IMR-90 (cell line): ENCODE results near the gene FERMT3. TPM values are rescaled to one million over a fixed set of nuclear protein-coding genes. Genes with fewer than 3 reads are reported as not detected.
"Not testable (repeated sequence)": the region's sequence is repeated elsewhere in the genome, so short reads cannot be mapped to it uniquely, and the experiment has no call there.

Source experiments
- ATAC-seq: fragments of 200-7000 bp; cut with Tn5 transposase; 2 replicates; pipeline ENCODE4 v1.9.1; 2020; ENCODE audit warnings: low read depth, mild to moderate bottlenecking, moderate library complexity
- BruUV-seq: library from RNA; stranded (reverse); fragments of 400-500 nt; replicated peaks from 2 replicates; lab custom pipeline; 2021; lab: Mats Ljungman, UMichigan
- CTCF ChIA-PET: fragments of 300-600 bp; formaldehyde crosslinking; extraction: SDS; loops from one replicate; lab custom pipeline; 2021; ENCODE audit warnings: antibody characterized with exemption; lab: Yijun Ruan, JAX
- POLR2A ChIA-PET: fragments of 300-600 bp; sonication (Branson Sonifier 250); formaldehyde crosslinking; loops from one replicate; lab custom pipeline; 2022; ENCODE audit warnings: antibody characterized with exemption; ENCODE audit not compliant: unreplicated experiment; lab: Charles Lee
- DNase-seq: peaks from one replicate; pipeline ENCODE4 v3.0.0; 2013
- H2AFZ ChIP-seq: replicated peaks from 2 replicates; pipeline ENCODE3; 2013; ENCODE audit warnings: low read length, mild to moderate bottlenecking; ENCODE audit not compliant: poor library complexity
- H2AK5ac ChIP-seq: 2 replicates; pipeline ENCODE4 v1.6.1; 2013; ENCODE audit warnings: low read depth, low read length, inconsistent platforms
- H2AK9ac ChIP-seq: replicated peaks from 2 replicates; pipeline ENCODE3; 2013; ENCODE audit warnings: mild to moderate bottlenecking, low read depth, low read length, moderate library complexity; ENCODE audit not compliant: poor library complexity
- H2BK120ac ChIP-seq: 2 replicates; pipeline ENCODE4 v1.6.1; 2013; ENCODE audit warnings: low read depth, low read length, inconsistent platforms
- H2BK15ac ChIP-seq: 3 replicates; pipeline ENCODE4 v1.6.1; 2013; ENCODE audit warnings: low read depth, low read length, inconsistent platforms
- H2BK20ac ChIP-seq: 2 replicates; pipeline ENCODE4 v1.6.1; 2013; ENCODE audit warnings: low read depth, mild to moderate bottlenecking, inconsistent platforms, low read length, moderate library complexity
- H2BK5ac ChIP-seq: 2 replicates; pipeline ENCODE4 v1.6.1; 2013; ENCODE audit warnings: mild to moderate bottlenecking, low read depth, low read length, inconsistent platforms; ENCODE audit not compliant: poor library complexity, severe bottlenecking
- H3K14ac ChIP-seq: replicated peaks from 2 replicates; pipeline ENCODE4 v1.6.1; 2013; ENCODE audit warnings: low read depth, low read length, inconsistent platforms
- H3K18ac ChIP-seq: 2 replicates; pipeline ENCODE4 v1.6.1; 2013; ENCODE audit warnings: low read depth, low read length, control low read depth
- H3K23ac ChIP-seq: 2 replicates; pipeline ENCODE4 v1.6.1; 2013; ENCODE audit warnings: low read depth, low read length, inconsistent platforms
- H3K27ac ChIP-seq: 2 replicates; pipeline ENCODE4 v1.5.1; 2013; ENCODE audit warnings: mild to moderate bottlenecking, control low read depth, low read length; ENCODE audit not compliant: insufficient read depth
- H3K27me3 ChIP-seq: 2 replicates; pipeline ENCODE4 v1.6.1; 2013; ENCODE audit warnings: low read length; ENCODE audit not compliant: control insufficient read depth, insufficient read depth
- H3K36me3 ChIP-seq: 2 replicates; pipeline ENCODE4 v1.6.1; 2013; ENCODE audit warnings: low read length, mixed read lengths; ENCODE audit not compliant: control insufficient read depth, insufficient read depth
- H3K4ac ChIP-seq: 2 replicates; pipeline ENCODE4 v1.6.1; 2013; ENCODE audit warnings: low read depth, low read length, inconsistent platforms
- H3K4me1 ChIP-seq: 2 replicates; pipeline ENCODE4 v1.6.1; 2013; ENCODE audit warnings: low read length, mixed read lengths; ENCODE audit not compliant: control insufficient read depth, insufficient read depth
- H3K4me2 ChIP-seq: 2 replicates; pipeline ENCODE4 v1.6.1; 2013; ENCODE audit warnings: low read depth, mild to moderate bottlenecking, control low read depth, low read length, moderate library complexity
- H3K4me3 ChIP-seq: 2 replicates; pipeline ENCODE4 v1.5.1; 2013; ENCODE audit warnings: low read depth, mild to moderate bottlenecking, control low read depth, low read length, moderate library complexity; ENCODE audit not compliant: insufficient read depth
- H3K56ac ChIP-seq: 2 replicates; pipeline ENCODE4 v1.6.1; 2013; ENCODE audit warnings: low read length, inconsistent platforms; ENCODE audit not compliant: insufficient read depth; ENCODE audit errors: extremely low read depth
- H3K79me1 ChIP-seq, 2 experiments: 2 replicates each; pipeline ENCODE4 v1.6.1; 2013; ENCODE audit warnings: low read length in 2 of 2, inconsistent platforms in 1 of 2, low read depth in 1 of 2
- H3K9ac ChIP-seq: 2 replicates; pipeline ENCODE4 v1.6.1; 2013; ENCODE audit warnings: low read depth, low read length, control low read depth
- H3K9me1 ChIP-seq: 2 replicates; pipeline ENCODE4 v1.6.1; 2013; ENCODE audit warnings: low read length, inconsistent platforms; ENCODE audit not compliant: insufficient read depth
- H3K9me3 ChIP-seq: 2 replicates; pipeline ENCODE4 v1.6.1; 2013; ENCODE audit warnings: low read length; ENCODE audit not compliant: control insufficient read depth, insufficient read depth
- H4K20me1 ChIP-seq: 2 replicates; pipeline ENCODE4 v1.6.1; 2013; ENCODE audit warnings: low read length, inconsistent platforms; ENCODE audit not compliant: insufficient read depth
- H4K5ac ChIP-seq: 2 replicates; pipeline ENCODE4 v1.6.1; 2013; ENCODE audit warnings: mild to moderate bottlenecking, low read depth, low read length, control low read depth
- H4K8ac ChIP-seq, 2 experiments: 2 replicates each; pipeline ENCODE4 v1.6.1; 2013; ENCODE audit warnings: low read depth in 2 of 2, low read length in 2 of 2, control low read depth in 1 of 2, inconsistent platforms in 1 of 2
- H4K91ac ChIP-seq: 2 replicates; pipeline ENCODE4 v1.6.1; 2013; ENCODE audit warnings: low read depth, low read length, inconsistent platforms; ENCODE audit not compliant: insufficient read depth
- WGBS, 2 experiments: methylation state at CpG; one replicate each; pipeline versions ENCODE4 v1.1.5 to v1.1.7; 2013; ENCODE audit warnings: missing lambda C conversion rate in 2 of 2; ENCODE audit not compliant: insufficient read length in 1 of 2; ENCODE audit errors: extremely low coverage in 2 of 2; 5-methylcytosine and 5-hydroxymethylcytosine counted together
- dilution Hi-C: fragments of 300-500 bp; cut with HindIII; formaldehyde crosslinking; loops from one replicate; pipeline ENCODE4 v1.14.3; 2018; ENCODE audit warnings: low sequenced_read_pairs; ENCODE audit not compliant: unreplicated experiment
- in situ Hi-C: fragments of 300-500 bp; cut with MboI; formaldehyde crosslinking; loops from 3 replicates; pipeline ENCODE4 v1.14.3; 2019; ENCODE audit warnings: low sequenced_read_pairs, inconsistent platforms, mixed read lengths
- intact Hi-C: fragments of 100-400 bp; cut with micrococcal nuclease; formaldehyde crosslinking; loops from 2 replicates; pipeline ENCODE4 v1.10.0; 2022
- polyA plus RNA-seq, 3 experiments: library from polyadenylated mRNA; depleted of rRNA; stranded (reverse); fragments of >200 nt; gene quantifications; 2 replicates each; pipeline ENCODE4 v1.2.3, GENCODE V29; 2012; ENCODE audit warnings: low replicate concordance in 1 of 3
- total RNA-seq: library from RNA; depleted of rRNA; stranded (reverse); fragments of >200 nt; gene quantifications from 2 replicates; pipeline ENCODE4 v1.2.3, GENCODE V29; 2012

The FERMT3 gene
- total and polyA plus RNA-seq, 2 of the 4 experiments (the other 2 are of a cell fraction) = 0.36 to 2.3 TPM

DNA sequence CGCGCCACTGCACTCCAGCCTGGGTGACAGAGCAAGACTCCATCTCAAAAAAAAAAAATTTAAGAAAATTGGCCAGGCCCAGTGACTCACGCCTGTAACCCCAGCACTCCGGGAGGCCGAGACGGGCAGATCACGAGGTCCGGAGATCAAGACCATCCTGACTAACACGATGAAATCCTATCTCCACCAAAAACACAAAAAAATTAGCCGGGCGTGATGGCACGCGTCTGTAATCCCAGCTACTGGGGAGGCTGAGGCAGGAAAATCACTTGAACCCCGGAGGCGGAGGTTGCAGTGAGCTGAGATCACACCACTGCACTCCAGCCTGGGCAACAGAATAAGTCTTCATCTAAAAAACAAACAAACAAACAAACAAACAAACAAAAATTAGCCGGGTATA lies 43.8 kb upstream of the FERMT3 start:
- H4K8ac ChIP-seq, H3K4ac ChIP-seq, H3K9ac ChIP-seq, H3K9me3 ChIP-seq, H2BK120ac ChIP-seq, in situ Hi-C loops, H2AK5ac ChIP-seq, ATAC-seq, H2AK9ac ChIP-seq, H3K14ac ChIP-seq, H3K18ac ChIP-seq, dilution Hi-C loops, DNase-seq, H3K27me3 ChIP-seq, H3K56ac ChIP-seq, H3K9me1 ChIP-seq, H3K27ac ChIP-seq, H2BK20ac ChIP-seq, H3K23ac ChIP-seq, H2BK5ac ChIP-seq, H3K4me1 ChIP-seq, POLR2A ChIA-PET, H4K5ac ChIP-seq, H3K4me3 ChIP-seq, H2AFZ ChIP-seq, H2BK15ac ChIP-seq, H4K20me1 ChIP-seq, BruUV-seq, H4K91ac ChIP-seq, H3K4me2 ChIP-seq, H3K36me3 ChIP-seq, intact Hi-C loops, CTCF ChIA-PET: not testable (repeated sequence)
- peaks cover 7 to 28% of the 10 kb centered on the region in 2 experiments; a peak in 3 of 4 replicates for H3K79me1 ChIP-seq
- WGBS, 2 experiments = 91% methylated on average over 7 of the region's 16 CpGs; no CpG with 5 or more reads in 1 of the 2 experiments
